HL-60 (cell line): ENCODE measurements around the gene TANGO2.
A peak's percentile ranks its signal among the peaks of the same experiment; 100 is the strongest.

Source experiments
- DNase-seq, 2 experiments: peaks; one replicate each; pipeline ENCODE4 v3.0.0-alpha.2; 2010 to 2020; ENCODE audit warnings: low read depth in 1 of 2, low spot score in 1 of 2
- H3K27ac ChIP-seq: fragments of 250-450 bp; sonication (Bioruptor Pico); replicated peaks from 2 replicates; pipeline ENCODE4 v1.5.1; 2020; ENCODE audit warnings: mild to moderate bottlenecking, moderate library complexity
- H3K27me3 ChIP-seq: fragments of 250-450 bp; sonication (Bioruptor Pico); 2 replicates; pipeline ENCODE4 v1.5.1; 2021; ENCODE audit warnings: mild to moderate bottlenecking, moderate library complexity; ENCODE audit not compliant: insufficient read depth, poor library complexity, severe bottlenecking
- H3K4me3 ChIP-seq: replicated peaks from 2 replicates; pipeline ENCODE4 v1.5.1; 2011; ENCODE audit warnings: mild to moderate bottlenecking, control low read depth, low read length; ENCODE audit not compliant: insufficient read depth
- CTCF ChIP-seq: IDR thresholded peaks from one replicate; pipeline ENCODE4 v1.5.1; 2011; ENCODE audit warnings: low read length, control low read depth, inconsistent platforms; ENCODE audit not compliant: insufficient read depth
- GABPA ChIP-seq: IDR thresholded peaks from 2 replicates; pipeline ENCODE4 v1.6.1; 2012; ENCODE audit warnings: low read depth
- POLR2AphosphoS5 ChIP-seq: IDR thresholded peaks from 2 replicates; pipeline ENCODE4 v1.6.1; 2012; ENCODE audit warnings: low read depth
- SPI1 ChIP-seq: IDR thresholded peaks from 2 replicates; pipeline ENCODE4 v1.6.1; 2012; ENCODE audit warnings: low read depth, mild to moderate bottlenecking, borderline replicate concordance
- TF ChIP-seq, protein P1 (sequence below): IDR thresholded peaks from 2 replicates; pipeline ENCODE4 v1.6.1; 2012; ENCODE audit warnings: low read depth; ENCODE audit not compliant: insufficient replicate concordance

TANGO2 gene

DNA sequence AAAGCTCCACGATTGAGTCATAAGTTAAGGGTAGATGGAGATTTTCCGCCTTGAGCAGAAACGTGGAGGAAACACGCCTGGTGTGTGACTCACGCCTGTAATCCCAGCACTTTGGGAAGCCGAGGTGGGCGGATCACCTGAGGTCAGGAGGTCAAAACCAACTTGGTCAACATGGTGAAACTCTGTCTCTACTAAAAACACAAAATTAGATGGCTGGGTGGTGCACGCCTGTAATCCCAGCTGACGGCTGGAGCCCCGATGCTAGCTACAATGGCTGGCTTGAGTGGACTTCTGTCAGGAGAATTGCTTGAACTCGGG is 41.8 kb downstream of the TANGO2 start:
- Histone ChIP-seq H3K27ac (no peak overlapping the region), H3K4me3 (no peak overlapping the region), H3K27me3 (no peaks in the 10 kb centered on the region)
- DNase-seq, result no peak
- TF ChIP-seq GABPA (no peak), CTCF (no peak), SPI1 (no peak), POLR2AphosphoS5 (no peak)
- TF ChIP-seq, protein P1, sequence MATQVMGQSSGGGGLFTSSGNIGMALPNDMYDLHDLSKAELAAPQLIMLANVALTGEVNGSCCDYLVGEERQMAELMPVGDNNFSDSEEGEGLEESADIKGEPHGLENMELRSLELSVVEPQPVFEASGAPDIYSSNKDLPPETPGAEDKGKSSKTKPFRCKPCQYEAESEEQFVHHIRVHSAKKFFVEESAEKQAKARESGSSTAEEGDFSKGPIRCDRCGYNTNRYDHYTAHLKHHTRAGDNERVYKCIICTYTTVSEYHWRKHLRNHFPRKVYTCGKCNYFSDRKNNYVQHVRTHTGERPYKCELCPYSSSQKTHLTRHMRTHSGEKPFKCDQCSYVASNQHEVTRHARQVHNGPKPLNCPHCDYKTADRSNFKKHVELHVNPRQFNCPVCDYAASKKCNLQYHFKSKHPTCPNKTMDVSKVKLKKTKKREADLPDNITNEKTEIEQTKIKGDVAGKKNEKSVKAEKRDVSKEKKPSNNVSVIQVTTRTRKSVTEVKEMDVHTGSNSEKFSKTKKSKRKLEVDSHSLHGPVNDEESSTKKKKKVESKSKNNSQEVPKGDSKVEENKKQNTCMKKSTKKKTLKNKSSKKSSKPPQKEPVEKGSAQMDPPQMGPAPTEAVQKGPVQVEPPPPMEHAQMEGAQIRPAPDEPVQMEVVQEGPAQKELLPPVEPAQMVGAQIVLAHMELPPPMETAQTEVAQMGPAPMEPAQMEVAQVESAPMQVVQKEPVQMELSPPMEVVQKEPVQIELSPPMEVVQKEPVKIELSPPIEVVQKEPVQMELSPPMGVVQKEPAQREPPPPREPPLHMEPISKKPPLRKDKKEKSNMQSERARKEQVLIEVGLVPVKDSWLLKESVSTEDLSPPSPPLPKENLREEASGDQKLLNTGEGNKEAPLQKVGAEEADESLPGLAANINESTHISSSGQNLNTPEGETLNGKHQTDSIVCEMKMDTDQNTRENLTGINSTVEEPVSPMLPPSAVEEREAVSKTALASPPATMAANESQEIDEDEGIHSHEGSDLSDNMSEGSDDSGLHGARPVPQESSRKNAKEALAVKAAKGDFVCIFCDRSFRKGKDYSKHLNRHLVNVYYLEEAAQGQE, result no peak

GRCh38 chr22:20063271-20064139 is 42.6 kb downstream of the TANGO2 start:
- Histone ChIP-seq H3K4me3 (no peak overlapping the region), H3K27ac (no peak overlapping the region), H3K27me3 (no peaks in the 10 kb centered on the region)
- TF ChIP-seq SPI1 (no peak), GABPA (no peak), POLR2AphosphoS5 (no peak), CTCF (no peak)
- TF ChIP-seq, protein P1, result no peak
- no peak for DNase-seq

DNA sequence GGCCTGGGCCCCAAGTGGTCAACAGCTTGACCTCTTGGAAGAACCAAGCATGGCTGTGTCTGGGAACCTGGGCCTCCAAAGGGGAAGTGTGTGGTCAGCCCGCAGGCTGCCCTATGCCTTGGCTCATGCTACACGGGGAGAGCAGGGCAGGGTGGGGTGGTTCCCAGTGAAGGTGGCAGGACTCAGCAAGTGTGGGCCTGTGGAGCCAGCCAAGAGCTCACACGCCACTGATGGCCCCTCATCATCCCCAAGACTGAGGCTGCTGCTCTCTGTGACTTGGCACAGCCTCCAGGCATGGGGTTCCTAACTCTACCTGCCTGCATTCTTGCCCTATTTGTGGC is 43.2 kb downstream of the TANGO2 start:
- Histone ChIP-seq H3K4me3 (no peak overlapping the region), H3K27ac (no peak overlapping the region), H3K27me3 (no peaks in the 10 kb centered on the region)
- TF ChIP-seq SPI1 (peak; percentile 44; the same call in 1 of the 2 replicates), GABPA (no peak), CTCF (no peak)
- TF ChIP-seq, protein P1, result no peak
- peak in 1 of 2 experiments; percentile 36 for DNase-seq
